Upper lobe of left lung (tissue), 6 donors: Measurements from ENCODE around the gene MEF2C. TPM values are rescaled to one million over a fixed set of nuclear protein-coding genes. Genes with fewer than 3 reads are reported as not detected.

Experiments used
- ATAC-seq, 2 donors: fragments of 200-7000 bp; cut with Tn5 transposase; one replicate each; pipeline ENCODE4 v1.9.1; 2022; ENCODE audit warnings: mild to moderate bottlenecking in 2 of 2, moderate library complexity in 2 of 2; ENCODE audit not compliant: low FRiP score in 2 of 2
- DNase-seq, 2 donors: peaks; one replicate each; pipeline ENCODE4 v3.0.0-alpha.2; 2019 to 2020
- H3K27ac ChIP-seq, 4 donors: fragments of 200-600 bp; sonication (generic); one replicate each; pipeline ENCODE4 v1.5.1; 2016 to 2019
- H3K27me3 ChIP-seq, 4 donors: fragments of 200-600 bp; sonication (generic); one replicate each; pipeline ENCODE4 v1.5.1; 2017 to 2019
- H3K36me3 ChIP-seq, 4 donors: fragments of 200-600 bp; sonication (generic); one replicate each; pipeline ENCODE4 v1.5.1; 2016 to 2019
- H3K4me1 ChIP-seq, 4 donors: fragments of 200-600 bp; sonication (generic); one replicate each; pipeline ENCODE4 v1.5.1; 2018 to 2019
- H3K4me3 ChIP-seq, 4 donors: fragments of 200-600 bp; sonication (generic); one replicate each; pipeline ENCODE4 v1.5.1; 2017 to 2019; ENCODE audit warnings: mild to moderate bottlenecking in 2 of 4, moderate library complexity in 1 of 4
- H3K9me3 ChIP-seq, 4 donors: fragments of 200-600 bp; sonication (generic); one replicate each; pipeline ENCODE4 v1.5.1; 2018 to 2019
- EP300 ChIP-seq, 4 donors: sonication (generic); formaldehyde crosslinking; IDR thresholded peaks; one replicate each; pipeline ENCODE4 v1.5.1; 2017; ENCODE audit warnings: antibody characterized with exemption in 4 of 4, control low read depth in 2 of 4
- POLR2A ChIP-seq, 4 donors: fragments of 450-650 bp; IDR thresholded peaks; one replicate each; pipeline ENCODE4 v1.5.1; 2016 to 2017; ENCODE audit warnings: antibody characterized with exemption in 4 of 4, mild to moderate bottlenecking in 2 of 4
- POLR2AphosphoS5 ChIP-seq, 2 donors: sonication (generic); formaldehyde crosslinking; IDR thresholded peaks; one replicate each; pipeline ENCODE4 v1.5.1; 2017; ENCODE audit warnings: antibody characterized with exemption in 2 of 2
- WGBS, 2 donors: methylation state at CpG; one replicate each; pipeline ENCODE4 v1.1.5; 2017 to 2018; 5-methylcytosine and 5-hydroxymethylcytosine counted together
- total RNA-seq, 6 donors: library from RNA; depleted of rRNA in 4 of 6; stranded (reverse); fragments of >200 nt in 4 of 6; gene quantifications; one replicate each; pipeline versions ENCODE4 v1.1.0 to v1.2.1, GENCODE V29; 2016 to 2021
- TF ChIP-seq, protein P1 (sequence below), 6 experiments: fragments of 450-650 bp in 4 of 6; fragments of 200-600 bp in 2 of 6; sonication (generic) in 2 of 6; IDR thresholded peaks; one replicate each; pipeline ENCODE4 v1.5.1; 2016 to 2019; ENCODE audit warnings: antibody characterized with exemption in 6 of 6
- donor health status: DM: no; HTN: no; CAD: no; lungs with moderate emphysema.
- donor health status: DM: no; HTN: yes; CAD: no; lungs with severe emphysema.

The MEF2C gene
- total RNA-seq, 6 donors from 2014 or later: 20.5 to 46.2 (median 35.8) TPM

DNA sequence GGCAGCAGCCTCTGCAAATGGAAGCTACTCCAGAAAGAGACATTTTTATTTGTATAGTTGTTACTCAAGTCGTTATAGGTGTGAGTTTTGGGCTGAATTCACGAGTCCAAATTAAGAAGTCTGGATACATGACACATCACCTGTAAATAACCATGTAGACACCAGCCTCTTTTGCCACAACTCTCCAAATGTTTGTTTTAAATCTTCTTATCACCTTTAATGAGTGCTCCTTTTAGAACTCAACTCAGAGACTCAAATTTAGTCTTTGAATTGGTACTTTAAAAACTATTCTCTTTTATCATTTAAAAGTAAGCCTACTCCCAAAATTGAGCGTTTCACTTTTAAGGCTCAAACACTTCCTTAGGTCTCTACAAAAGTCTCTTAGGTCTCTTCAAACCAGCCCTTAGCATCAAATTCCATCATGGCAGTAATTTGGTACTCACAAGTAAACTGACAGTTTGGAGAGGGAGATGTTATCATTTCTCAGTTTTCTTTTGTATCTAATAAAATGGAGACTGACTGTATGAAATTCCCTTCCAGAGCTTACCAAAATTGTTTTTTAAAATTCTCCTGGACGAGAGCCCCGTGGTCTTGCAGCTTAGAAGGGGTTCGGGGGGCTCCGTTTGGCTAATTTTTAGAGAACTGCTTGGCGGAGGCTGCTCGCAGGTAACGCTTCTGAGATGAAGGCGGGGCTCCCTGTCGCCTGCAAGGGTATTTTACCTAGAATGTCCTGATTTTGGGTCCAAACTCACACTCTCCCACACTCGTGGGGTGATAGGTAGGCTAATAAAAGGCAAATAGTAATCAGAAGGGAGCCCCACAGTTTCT lies 194.6 kb downstream of the MEF2C start:
- Histone ChIP-seq H3K4me1 (peaks cover 23 to 50% (median 26%) of the 10 kb centered on the region in 4 donors), H3K36me3 (no peaks in the 10 kb centered on the region), H3K4me3 (no peak overlapping the region), H3K9me3 (no peaks in the 10 kb centered on the region), H3K27ac (no peak overlapping the region), H3K27me3 (peaks cover 6 to 89% (median 55%) of the 10 kb centered on the region in 4 donors)
- no peak for ATAC-seq
- no peak for DNase-seq
- TF ChIP-seq EP300 (IDR thresholded peaks at IDR 0.05): no peak
- TF ChIP-seq, protein P1, sequence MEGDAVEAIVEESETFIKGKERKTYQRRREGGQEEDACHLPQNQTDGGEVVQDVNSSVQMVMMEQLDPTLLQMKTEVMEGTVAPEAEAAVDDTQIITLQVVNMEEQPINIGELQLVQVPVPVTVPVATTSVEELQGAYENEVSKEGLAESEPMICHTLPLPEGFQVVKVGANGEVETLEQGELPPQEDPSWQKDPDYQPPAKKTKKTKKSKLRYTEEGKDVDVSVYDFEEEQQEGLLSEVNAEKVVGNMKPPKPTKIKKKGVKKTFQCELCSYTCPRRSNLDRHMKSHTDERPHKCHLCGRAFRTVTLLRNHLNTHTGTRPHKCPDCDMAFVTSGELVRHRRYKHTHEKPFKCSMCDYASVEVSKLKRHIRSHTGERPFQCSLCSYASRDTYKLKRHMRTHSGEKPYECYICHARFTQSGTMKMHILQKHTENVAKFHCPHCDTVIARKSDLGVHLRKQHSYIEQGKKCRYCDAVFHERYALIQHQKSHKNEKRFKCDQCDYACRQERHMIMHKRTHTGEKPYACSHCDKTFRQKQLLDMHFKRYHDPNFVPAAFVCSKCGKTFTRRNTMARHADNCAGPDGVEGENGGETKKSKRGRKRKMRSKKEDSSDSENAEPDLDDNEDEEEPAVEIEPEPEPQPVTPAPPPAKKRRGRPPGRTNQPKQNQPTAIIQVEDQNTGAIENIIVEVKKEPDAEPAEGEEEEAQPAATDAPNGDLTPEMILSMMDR (IDR thresholded peaks at IDR 0.05): no peak
- no peak for TF ChIP-seq POLR2AphosphoS5 (IDR thresholded peaks at IDR 0.05)
- TF ChIP-seq POLR2A (IDR thresholded peaks at IDR 0.05): no peak
- WGBS, 2 donors: 12% methylated on average over 13 of the region's 13 CpGs

DNA sequence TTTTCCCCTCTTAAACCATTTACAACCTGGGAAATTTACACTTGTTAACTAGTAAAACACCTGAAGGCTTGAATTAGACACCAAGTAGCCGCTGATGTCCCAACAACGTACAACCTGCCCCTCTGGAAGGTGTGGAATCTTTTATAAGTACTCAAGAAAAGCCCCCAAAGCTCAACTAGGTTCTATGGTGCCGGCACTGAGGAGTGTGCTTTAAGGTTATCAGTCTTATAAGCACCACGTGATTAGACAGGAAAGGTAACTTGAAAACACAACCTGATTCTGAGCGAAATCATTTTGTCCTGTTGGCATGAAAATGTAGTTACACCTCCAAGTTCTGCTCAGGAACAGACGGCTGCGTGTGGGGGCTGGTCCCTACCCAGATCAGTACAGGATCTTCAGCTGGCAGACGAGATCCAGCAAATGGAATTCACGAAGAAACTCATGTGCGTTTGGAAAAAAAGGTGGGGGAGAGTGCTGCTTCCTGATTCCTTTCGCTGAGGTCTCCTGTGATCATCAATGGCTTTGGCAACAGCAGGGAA lies 195.5 kb downstream of the MEF2C start:
- no peaks in the 10 kb centered on the region for H3K9me3 ChIP-seq
- no peaks in the 10 kb centered on the region for H3K36me3 ChIP-seq
- H3K4me1 ChIP-seq: peaks cover 20 to 44% (median 22%) of the 10 kb centered on the region in 4 donors
- TF ChIP-seq, protein P1 (IDR thresholded peaks at IDR 0.05): no peak
- no peak for TF ChIP-seq POLR2A (IDR thresholded peaks at IDR 0.05)
- TF ChIP-seq EP300 (IDR thresholded peaks at IDR 0.05): no peak
- TF ChIP-seq POLR2AphosphoS5 (IDR thresholded peaks at IDR 0.05): no peak
- ATAC-seq: no peak
- WGBS, 2 donors: 8 to 11% methylated on average over 11 of the region's 11 CpGs
- DNase-seq: no peak
- H3K4me3 ChIP-seq: no peak overlapping the region
- no peak overlapping the region for H3K27ac ChIP-seq
- H3K27me3 ChIP-seq: peaks cover 6 to 84% (median 54%) of the 10 kb centered on the region in 4 donors

DNA sequence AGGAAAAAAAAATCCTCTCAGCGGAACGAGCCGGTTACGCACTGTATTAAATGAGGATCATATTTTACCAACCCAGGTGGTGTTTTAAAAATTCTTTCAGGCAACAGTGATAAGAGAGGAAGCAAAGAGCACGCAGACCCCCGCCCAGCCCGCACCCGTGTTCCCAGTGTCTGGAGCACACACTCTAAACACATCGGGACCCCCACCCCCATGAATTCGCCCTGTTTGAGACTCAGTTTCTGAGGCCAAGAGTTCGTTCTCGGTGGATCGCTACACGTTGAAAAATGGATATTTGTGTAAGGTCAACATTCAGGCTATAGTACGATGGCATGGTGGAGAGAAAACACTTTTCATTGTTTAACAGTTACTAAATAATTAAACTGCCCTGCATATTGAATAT lies 196.3 kb downstream of the MEF2C start:
- no peaks in the 10 kb centered on the region for H3K36me3 ChIP-seq
- no peak overlapping the region for H3K27ac ChIP-seq
- ATAC-seq (no peak), DNase-seq (no peak)
- WGBS, 2 donors: 9 to 13% methylated on average over 15 of the region's 15 CpGs
- H3K9me3 ChIP-seq: no peaks in the 10 kb centered on the region
- no peak overlapping the region for H3K4me3 ChIP-seq
- H3K4me1 ChIP-seq: peaks cover 14 to 37% (median 15%) of the 10 kb centered on the region in 4 donors
- no peak for TF ChIP-seq EP300 (IDR thresholded peaks at IDR 0.05)
- no peak for TF ChIP-seq POLR2AphosphoS5 (IDR thresholded peaks at IDR 0.05)
- TF ChIP-seq, protein P1 (IDR thresholded peaks at IDR 0.05): no peak
- no peak for TF ChIP-seq POLR2A (IDR thresholded peaks at IDR 0.05)
- H3K27me3 ChIP-seq: peaks cover 6 to 81% (median 51%) of the 10 kb centered on the region in 4 donors

DNA sequence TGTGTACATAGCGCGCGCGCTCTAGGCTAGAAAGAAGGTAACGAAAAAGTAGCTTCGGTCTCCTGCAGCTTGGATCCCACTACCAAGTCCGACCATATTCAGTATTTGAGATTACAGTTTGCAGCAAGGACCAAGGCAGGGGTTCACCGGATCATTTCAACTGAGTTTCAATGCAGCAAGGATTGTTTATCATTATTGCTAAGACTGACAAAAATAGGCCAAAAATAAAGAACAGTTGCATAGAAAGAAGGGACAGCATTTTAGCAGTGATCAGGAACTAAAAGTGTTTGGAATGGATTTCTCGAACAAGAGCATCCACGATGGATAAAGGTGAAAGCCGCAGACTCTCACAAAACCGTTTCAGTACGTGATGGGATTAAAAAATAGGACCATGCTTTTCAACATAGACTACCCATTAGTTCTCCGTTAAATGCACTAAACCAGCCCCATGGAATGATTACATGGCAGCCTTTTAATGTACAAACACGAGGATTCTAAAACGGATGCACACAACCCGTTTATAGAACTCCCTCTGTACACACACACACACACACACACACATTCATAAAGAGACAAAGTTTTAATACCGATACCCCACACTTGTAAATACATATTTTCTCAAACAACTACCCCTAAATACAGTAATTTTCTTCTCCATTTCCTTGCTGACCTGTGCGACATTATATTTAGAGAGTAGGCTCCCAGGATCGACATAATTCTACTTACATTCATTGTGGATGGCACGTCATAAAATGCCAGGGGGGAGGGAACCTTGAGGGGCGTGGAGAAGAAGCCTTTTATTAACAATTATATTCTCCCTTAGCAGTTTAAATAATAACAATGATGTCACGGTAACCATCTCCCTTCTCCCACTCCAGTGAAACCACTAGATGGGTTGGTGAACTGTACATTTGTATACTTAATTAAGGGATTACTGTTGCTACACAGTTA lies 197.1 kb downstream of the MEF2C start:
- H3K36me3 ChIP-seq: no peaks in the 10 kb centered on the region
- no peaks in the 10 kb centered on the region for H3K9me3 ChIP-seq
- H3K4me3 ChIP-seq: no peak overlapping the region
- peaks cover 10 to 29% (median 11%) of the 10 kb centered on the region in 4 donors for H3K4me1 ChIP-seq
- ATAC-seq: no peak
- DNase-seq: no peak
- TF ChIP-seq POLR2A (IDR thresholded peaks at IDR 0.05) (no peak), EP300 (IDR thresholded peaks at IDR 0.05) (no peak)
- peaks cover 6 to 84% (median 54%) of the 10 kb centered on the region in 4 donors for H3K27me3 ChIP-seq
- whole genome bisulfite sequencing, 2 donors: 10 to 11% methylated on average over 23 of the region's 23 CpGs
- no peak overlapping the region for H3K27ac ChIP-seq
